Lung (tissue), 12 donors: ENCODE data around the gene TNFRSF19. TPM values are rescaled to one million over a fixed set of nuclear protein-coding genes. Genes with fewer than 3 reads are reported as not detected.

Experiments
- ATAC-seq: fragments of 200-7000 bp; cut with Tn5 transposase; one replicate; pipeline ENCODE4 v1.9.1; 2020; ENCODE audit warnings: moderate number of reproducible peaks; ENCODE audit not compliant: insufficient read depth, low FRiP score
- DNase-seq, 3 donors: peaks; one replicate each; pipeline ENCODE4 v3.0.0-alpha.2; 2013 to 2017
- H3K27ac ChIP-seq, 2 donors: one replicate each; pipeline ENCODE4 v1.5.1; 2013; ENCODE audit warnings: mild to moderate bottlenecking in 2 of 2, moderate library complexity in 2 of 2, control low read depth in 1 of 2, inconsistent platforms in 1 of 2, low read depth in 1 of 2, low read length in 1 of 2
- H3K27me3 ChIP-seq, 3 donors: one replicate each; pipeline ENCODE4 v1.5.1; 2013; ENCODE audit warnings: low read length in 2 of 3; ENCODE audit not compliant: control insufficient read depth in 3 of 3, insufficient read depth in 3 of 3
- H3K36me3 ChIP-seq, 4 donors: one replicate each; pipeline ENCODE4 v1.5.1; 2013; ENCODE audit warnings: low read length in 4 of 4, mild to moderate bottlenecking in 1 of 4, moderate library complexity in 1 of 4; ENCODE audit not compliant: control insufficient read depth in 4 of 4, insufficient read depth in 4 of 4
- H3K4me1 ChIP-seq, 5 donors: one replicate each; pipeline ENCODE4 v1.5.1; 2013; ENCODE audit warnings: low read length in 5 of 5, mild to moderate bottlenecking in 2 of 5, moderate library complexity in 1 of 5; ENCODE audit not compliant: control insufficient read depth in 5 of 5, insufficient read depth in 5 of 5
- H3K4me3 ChIP-seq: one replicate; pipeline ENCODE4 v1.5.1; 2013; ENCODE audit warnings: mild to moderate bottlenecking, control low read depth, moderate library complexity
- H3K9ac ChIP-seq, 2 donors: one replicate each; pipeline ENCODE4 v1.5.1; 2013; ENCODE audit warnings: low read length in 2 of 2, control low read depth in 1 of 2; ENCODE audit not compliant: insufficient read depth in 1 of 2
- H3K9me3 ChIP-seq, 4 donors: one replicate each; pipeline ENCODE4 v1.5.1; 2013; ENCODE audit warnings: low read length in 3 of 4, mild to moderate bottlenecking in 1 of 4, moderate library complexity in 1 of 4; ENCODE audit not compliant: control insufficient read depth in 4 of 4, insufficient read depth in 3 of 4
- WGBS, 2 donors: extraction: QIAGEN DNeasy Blood & Tissue Kit; methylation state at CpG; one replicate each; pipeline ENCODE4 v1.1.7; 2013; 5-methylcytosine and 5-hydroxymethylcytosine counted together
- polyA plus RNA-seq, 2 donors: library from polyadenylated mRNA; stranded (reverse); fragments of 200-250 nt; gene quantifications; one replicate each; pipeline ENCODE4 v1.2.1, GENCODE V29; 2013
- total RNA-seq, 2 donors: library from RNA; depleted of rRNA in 1 of 2; stranded (reverse); fragments of >200 nt in 1 of 2; gene quantifications; one replicate each; pipeline ENCODE4 v1.2.1, GENCODE V29; 2014 to 2021
- TF ChIP-seq, protein P1 (sequence below): IDR thresholded peaks from 2 replicates; pipeline ENCODE4 v1.5.1; 2012; ENCODE audit warnings: mild to moderate bottlenecking; ENCODE audit errors: control extremely low read depth, extremely low read depth
- donor health status: control.
- donor health status: control.
- donor health status: Bipolar disorder and iron deficiency.
- donor health status: healthy.
- donor health status: DM: yes; HTN: yes; CAD: no.

TNFRSF19 gene
- total and polyA plus RNA-seq, 4 donors, result 9.5 to 68.0 (median 34.7) TPM

DNA sequence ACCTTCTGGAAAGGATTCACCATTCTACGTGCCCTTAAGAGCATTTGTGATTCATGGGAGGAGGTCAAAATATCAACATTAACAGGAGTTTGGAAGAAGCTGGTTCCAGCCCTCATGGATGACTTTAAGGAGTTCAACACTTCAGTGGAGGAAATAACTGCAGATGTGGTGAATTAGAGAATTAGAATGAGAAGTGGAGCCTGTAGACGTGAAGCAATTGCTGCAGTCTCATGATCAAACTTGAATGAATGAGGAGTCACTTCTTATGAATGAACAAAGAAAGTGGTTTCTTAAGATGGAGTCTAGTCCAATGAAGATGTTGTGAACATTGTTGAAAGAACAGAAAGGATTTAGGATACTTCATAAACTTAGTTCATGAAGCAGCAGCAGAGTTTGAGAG lies 129.1 kb downstream of the TNFRSF19 start:
- Histone ChIP-seq H3K36me3 (no peaks in the 10 kb centered on the region), H3K27me3 (no peaks in the 10 kb centered on the region), H3K4me3 (no peak overlapping the region), H3K27ac (no peak overlapping the region), H3K9me3 (no peaks in the 10 kb centered on the region), H3K9ac (no peak overlapping the region), H3K4me1 (peaks cover 0 to 38% (median 13%) of the 10 kb centered on the region in 5 donors)
- WGBS, 2 donors, result 73 to 79% methylated on average over 2 of the region's 2 CpGs
- ATAC-seq, result no peak
- TF ChIP-seq, protein P1, sequence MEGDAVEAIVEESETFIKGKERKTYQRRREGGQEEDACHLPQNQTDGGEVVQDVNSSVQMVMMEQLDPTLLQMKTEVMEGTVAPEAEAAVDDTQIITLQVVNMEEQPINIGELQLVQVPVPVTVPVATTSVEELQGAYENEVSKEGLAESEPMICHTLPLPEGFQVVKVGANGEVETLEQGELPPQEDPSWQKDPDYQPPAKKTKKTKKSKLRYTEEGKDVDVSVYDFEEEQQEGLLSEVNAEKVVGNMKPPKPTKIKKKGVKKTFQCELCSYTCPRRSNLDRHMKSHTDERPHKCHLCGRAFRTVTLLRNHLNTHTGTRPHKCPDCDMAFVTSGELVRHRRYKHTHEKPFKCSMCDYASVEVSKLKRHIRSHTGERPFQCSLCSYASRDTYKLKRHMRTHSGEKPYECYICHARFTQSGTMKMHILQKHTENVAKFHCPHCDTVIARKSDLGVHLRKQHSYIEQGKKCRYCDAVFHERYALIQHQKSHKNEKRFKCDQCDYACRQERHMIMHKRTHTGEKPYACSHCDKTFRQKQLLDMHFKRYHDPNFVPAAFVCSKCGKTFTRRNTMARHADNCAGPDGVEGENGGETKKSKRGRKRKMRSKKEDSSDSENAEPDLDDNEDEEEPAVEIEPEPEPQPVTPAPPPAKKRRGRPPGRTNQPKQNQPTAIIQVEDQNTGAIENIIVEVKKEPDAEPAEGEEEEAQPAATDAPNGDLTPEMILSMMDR, result no peak
- no peak for DNase-seq

DNA sequence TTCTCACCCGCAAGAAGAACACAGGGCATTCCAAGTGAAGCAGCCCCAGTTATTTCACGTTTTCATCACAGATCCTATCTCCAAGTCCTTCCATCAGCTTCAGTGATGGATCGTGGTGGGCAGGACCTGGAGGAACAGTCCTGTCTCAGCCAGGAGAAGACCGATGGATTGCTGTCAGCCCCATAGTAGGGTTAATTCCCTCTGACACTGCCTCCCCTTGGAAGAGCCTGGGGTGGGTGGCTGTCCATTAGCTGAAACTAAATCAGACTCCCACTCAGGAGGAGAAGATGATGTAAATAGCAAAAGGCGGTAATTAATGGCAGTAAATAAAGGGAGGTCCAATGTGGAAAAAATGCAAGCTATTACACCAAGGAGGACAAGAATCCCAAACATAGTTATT lies 131.0 kb downstream of the TNFRSF19 start:
- DNase-seq, result no peak
- no peak for ATAC-seq
- Histone ChIP-seq H3K27me3 (no peaks in the 10 kb centered on the region), H3K4me1 (peaks cover 0 to 57% (median 29%) of the 10 kb centered on the region in 5 donors), H3K9me3 (no peaks in the 10 kb centered on the region), H3K9ac (no peak overlapping the region), H3K27ac (peak overlapping the region; percentile 12 to 20), H3K4me3 (no peak overlapping the region), H3K36me3 (no peaks in the 10 kb centered on the region)
- 91 to 92% methylated on average over 5 of the region's 5 CpGs for WGBS, 2 donors
- TF ChIP-seq, protein P1, result no peak

DNA sequence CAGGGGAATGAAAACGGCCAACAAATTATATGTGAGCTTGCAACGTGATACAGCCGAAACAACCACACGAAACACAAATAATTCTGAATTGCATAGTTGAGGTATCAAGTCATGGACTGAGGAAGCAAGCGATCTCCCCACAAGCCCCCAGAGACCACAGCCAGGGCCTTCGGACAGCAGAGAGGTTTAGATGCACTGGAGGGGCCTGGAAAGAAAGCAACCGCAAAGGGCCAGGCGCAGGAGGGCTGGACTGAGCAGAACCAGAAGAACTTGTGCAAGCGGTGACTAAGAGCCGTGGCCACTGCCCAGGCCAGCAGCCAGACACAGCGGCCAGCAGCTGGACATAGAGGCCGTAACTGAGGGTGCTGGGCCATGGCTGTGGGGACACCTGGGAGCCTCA lies 131.4 kb downstream of the TNFRSF19 start:
- Histone ChIP-seq H3K9ac (no peak overlapping the region), H3K27me3 (no peaks in the 10 kb centered on the region), H3K4me1 (peaks cover 0 to 60% (median 32%) of the 10 kb centered on the region in 5 donors), H3K4me3 (no peak overlapping the region), H3K27ac (no peak overlapping the region), H3K36me3 (no peaks in the 10 kb centered on the region), H3K9me3 (no peaks in the 10 kb centered on the region)
- no peak for DNase-seq
- TF ChIP-seq, protein P1, result no peak
- WGBS, 2 donors, result 86 to 93% methylated on average over 12 of the region's 12 CpGs
- peak; percentile 23 for ATAC-seq

GRCh38 chr13:23703246-23703860 lies 133.1 kb downstream of the TNFRSF19 start:
- ATAC-seq (no peak), DNase-seq (peak; percentile 48 to 84 (median 71))
- H3K36me3 ChIP-seq, result no peaks in the 10 kb centered on the region
- peak overlapping the region in 1 of 2 donors; percentile 1 for H3K27ac ChIP-seq
- peak overlapping the region in 1 of 2 donors; percentile 13 for H3K9ac ChIP-seq
- H3K27me3 ChIP-seq, result no peaks in the 10 kb centered on the region
- H3K4me1 ChIP-seq, result peaks cover 0 to 48% (median 28%) of the 10 kb centered on the region in 5 donors
- H3K9me3 ChIP-seq, result no peaks in the 10 kb centered on the region
- TF ChIP-seq, protein P1, result no peak
- no peak overlapping the region for H3K4me3 ChIP-seq
- 65 to 75% methylated on average over 11 of the region's 11 CpGs for WGBS, 2 donors
